NCI-H226 (cell line): Measurements from ENCODE around the gene EDAR.

Experiments used
- DNase-seq: peaks from one replicate; pipeline ENCODE4 v3.0.0-alpha.2; 2015

Gene EDAR

DNA sequence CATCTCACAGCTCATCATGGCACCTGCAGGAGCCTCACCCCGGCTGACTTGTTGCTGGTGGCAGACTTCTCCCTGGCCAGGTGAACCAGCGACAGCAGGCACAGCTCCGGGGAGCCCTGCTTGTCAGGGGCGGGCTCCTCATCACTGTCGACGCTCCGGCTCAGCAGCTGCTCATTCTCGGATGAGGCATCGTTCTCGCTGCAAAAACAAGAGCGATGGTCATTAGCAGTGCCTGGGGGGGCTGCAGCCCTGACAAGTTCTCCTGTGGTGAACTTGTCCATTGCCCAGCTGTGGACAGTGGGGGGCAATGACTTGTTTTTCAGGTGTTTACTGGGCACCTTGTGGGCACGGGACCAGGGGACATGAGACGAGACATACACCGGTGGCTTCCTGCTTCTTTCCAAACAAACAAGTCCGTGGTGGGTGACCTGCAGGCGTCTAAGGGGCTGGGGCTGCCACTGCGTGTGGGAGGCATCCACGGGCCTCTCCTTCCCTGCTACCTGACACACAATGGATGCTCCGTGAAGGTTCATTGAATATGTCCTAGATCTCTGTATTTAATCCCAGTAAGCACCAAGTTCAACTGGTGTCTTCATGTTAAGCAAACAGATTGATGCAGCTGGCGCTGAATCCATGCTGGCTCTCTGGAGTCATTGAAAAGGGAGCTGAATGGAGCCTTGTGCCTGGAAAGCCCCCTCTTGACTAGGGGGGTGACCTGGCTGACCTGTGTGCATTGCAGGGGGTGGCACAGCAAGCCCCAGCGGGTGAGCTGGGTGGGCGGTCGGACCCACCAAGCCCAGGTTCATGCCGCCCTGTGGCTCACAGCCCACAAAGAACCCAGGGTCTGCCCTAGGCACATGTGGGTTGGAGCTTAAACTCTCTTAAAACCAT lies 81.0 kb downstream of the EDAR start:
- DNase-seq = no peak

GRCh38 chr2:108906403-108907077 lies 82.5 kb downstream of the EDAR start:
- DNase-seq = no peak

- no peak for DNase-seq
Measured at GRCh38 chr2:108905906-108906305, 83.1 kb downstream of the EDAR start.

DNA sequence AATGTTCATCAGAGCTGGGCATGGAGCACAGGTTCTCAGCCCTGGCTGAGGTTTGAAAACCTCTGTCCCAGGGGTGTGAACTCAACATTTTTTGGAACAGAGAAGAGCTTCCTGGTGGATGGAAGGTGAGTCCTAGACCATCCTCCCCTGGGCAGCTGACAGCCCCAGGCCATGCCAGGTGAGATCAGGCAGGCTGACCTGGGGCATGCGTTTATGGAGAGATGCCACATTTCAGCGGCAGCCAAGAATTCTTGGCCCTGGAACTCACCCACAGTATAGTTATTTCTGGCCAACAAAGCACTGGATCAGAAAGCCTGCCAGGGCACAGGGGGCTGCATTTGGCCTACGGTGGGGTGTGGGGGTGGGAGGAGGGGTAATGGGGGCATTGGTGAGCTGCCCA lies 83.8 kb downstream of the EDAR start:
- DNase-seq = no peak

GRCh38 chr2:108904680-108905079 lies 84.3 kb downstream of the EDAR start:
- DNase-seq = no peak

GRCh38 chr2:108898315-108899082 lies 90.5 kb downstream of the EDAR start:
- DNase-seq = no peak

GRCh38 chr2:108896741-108897140 lies 92.3 kb downstream of the EDAR start:
- DNase-seq = no peak

GRCh38 chr2:108895188-108895587 lies 93.8 kb downstream of the EDAR start:
- DNase-seq = no peak

DNA sequence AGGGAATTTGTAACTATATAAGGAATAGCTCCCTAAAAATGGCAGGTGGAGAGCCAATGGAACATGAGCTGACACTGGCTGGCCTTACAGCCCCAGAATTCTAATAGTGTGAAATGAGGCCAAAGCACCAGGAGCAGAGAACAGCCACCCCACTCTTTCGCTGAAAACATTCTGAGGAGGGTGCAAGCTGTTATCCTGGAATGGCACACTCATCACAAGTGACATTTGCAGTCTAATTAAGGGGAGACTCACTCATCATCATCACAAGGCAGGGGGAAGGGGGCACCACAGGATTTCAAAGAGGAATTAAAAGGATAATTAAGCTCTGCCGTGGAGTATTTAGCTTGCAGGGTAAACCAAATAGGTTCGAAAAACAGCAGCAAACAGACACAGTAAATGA lies 94.3 kb downstream of the EDAR start:
- no peak for DNase-seq

GRCh38 chr2:108893277-108893676 lies 95.7 kb downstream of the EDAR start:
- no peak for DNase-seq

- no peak for DNase-seq
Measured at GRCh38 chr2:108889907-108890306, 99.1 kb downstream of the EDAR start.

- DNase-seq = no peak
Measured at GRCh38 chr2:108884619-108885018, 104.4 kb downstream of the EDAR start.

GRCh38 chr2:108878276-108878675 lies 110.7 kb downstream of the EDAR start:
- no peak for DNase-seq

DNA sequence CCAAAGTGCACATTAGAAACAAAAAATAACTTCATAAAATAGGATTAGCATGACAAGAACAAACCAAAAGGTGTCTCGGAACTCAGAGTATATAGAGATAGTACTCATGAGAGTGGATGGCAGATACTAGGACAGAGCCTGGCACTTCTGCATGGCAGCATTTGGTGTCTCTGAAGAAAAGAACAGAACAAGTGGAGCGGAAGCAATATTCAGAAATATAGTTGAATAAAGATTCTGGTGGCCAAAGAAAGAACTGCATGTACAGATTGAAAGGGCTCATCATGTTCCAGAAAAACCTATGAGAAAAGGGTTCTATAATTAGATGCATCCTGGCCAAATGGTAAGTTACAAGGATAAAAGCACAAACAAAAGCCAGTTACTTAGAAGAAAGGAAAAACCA lies 111.5 kb downstream of the EDAR start:
- no peak for DNase-seq

- no peak for DNase-seq
Measured at GRCh38 chr2:108870069-108870644, 118.9 kb downstream of the EDAR start.

GRCh38 chr2:108869542-108869941 lies 119.5 kb downstream of the EDAR start:
- no peak for DNase-seq

DNA sequence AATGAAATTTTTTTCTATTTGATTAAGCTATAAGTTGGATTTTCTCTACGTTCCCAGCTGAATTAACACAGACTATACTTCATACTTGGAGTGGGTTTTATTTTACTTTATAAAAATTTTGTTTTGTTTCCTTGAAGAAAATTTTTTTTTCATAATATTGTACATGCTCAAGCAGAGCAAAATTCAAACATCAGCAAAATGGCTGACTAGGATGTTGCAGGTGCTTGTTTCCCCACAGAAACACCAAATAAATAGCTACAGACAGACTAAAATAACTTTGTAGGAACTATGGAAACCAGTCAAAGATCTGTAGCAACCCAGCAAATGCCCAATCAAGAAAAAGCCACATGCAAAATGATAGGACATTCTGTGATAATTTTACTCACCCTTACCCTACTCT lies 120.1 kb downstream of the EDAR start:
- no peak for DNase-seq

- DNase-seq = no peak
Measured at GRCh38 chr2:108866041-108866440, 123.0 kb downstream of the EDAR start.

GRCh38 chr2:108858894-108859293 lies 130.1 kb downstream of the EDAR start:
- no peak for DNase-seq

- no peak for DNase-seq
Measured at GRCh38 chr2:108855194-108855593, 133.8 kb downstream of the EDAR start.

- no peak for DNase-seq
Measured at GRCh38 chr2:108854484-108854883, 134.5 kb downstream of the EDAR start.

GRCh38 chr2:108853421-108853820 lies 135.6 kb downstream of the EDAR start:
- DNase-seq = peak; percentile 51

DNA sequence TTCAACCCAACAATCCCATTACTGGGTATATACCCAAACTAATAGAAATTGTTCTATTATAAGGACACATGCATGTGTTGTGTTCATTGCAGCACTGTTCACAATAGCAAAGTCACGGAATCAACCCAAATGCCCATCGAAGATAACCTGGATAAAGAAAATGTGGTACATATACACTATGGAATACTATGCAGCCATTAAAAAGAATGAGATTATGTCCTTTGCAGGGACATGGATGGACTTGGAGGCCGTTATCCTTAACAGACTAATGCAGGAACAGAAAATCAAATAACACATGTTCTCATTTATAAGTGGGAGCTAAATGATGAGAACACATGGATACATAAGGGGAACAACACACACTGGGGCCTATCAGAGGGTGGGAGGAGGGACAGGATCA lies 136.6 kb downstream of the EDAR start:
- no peak for DNase-seq
